ENCODE data around the gene KCNIP3.
"Not testable (repeated sequence)": the region's sequence is repeated elsewhere in the genome, so short reads cannot be mapped to it uniquely, and the experiment has no call there.

The KCNIP3 gene

DNA sequence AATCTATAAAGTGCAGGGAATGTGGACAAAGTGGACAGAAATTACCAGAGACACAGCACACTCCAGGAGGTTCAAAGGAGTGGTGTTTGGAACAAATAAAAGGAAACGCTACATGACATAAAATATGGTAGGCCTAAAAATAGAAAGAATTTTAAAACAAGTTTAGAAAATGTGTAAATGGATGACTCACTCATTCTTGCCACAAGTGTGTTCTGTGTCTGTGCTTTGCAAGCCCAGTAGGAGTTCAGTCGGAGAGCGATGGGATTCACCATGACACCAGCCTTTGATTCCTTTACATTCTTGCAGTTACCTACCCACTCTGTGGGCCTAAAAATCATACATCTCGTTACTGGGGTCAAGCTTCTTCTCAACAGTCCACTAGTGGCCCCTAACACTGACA, 136.2 kb downstream of the KCNIP3 start:
- not testable (repeated sequence) for DNase-seq

GRCh38 chr2:95433973-95434372, 136.8 kb downstream of the KCNIP3 start:
- not testable (repeated sequence) for DNase-seq

GRCh38 chr2:95434507-95435076, 137.4 kb downstream of the KCNIP3 start:
- not testable (repeated sequence) for DNase-seq

GRCh38 chr2:95435162-95435871, 138.2 kb downstream of the KCNIP3 start:
- DNase-seq: not testable (repeated sequence)
